ENCODE results near the gene TSPAN8. TPM values are rescaled to one million over a fixed set of nuclear protein-coding genes. Genes with fewer than 3 reads are reported as not detected.
A peak's percentile ranks its signal among the peaks of the same experiment; 100 is the strongest.

The TSPAN8 gene
- total RNA-seq, result 10 to 100 TPM in 1 of 2 donors, 1 to 10 TPM in 1; 7.1 to 11.8 TPM
- polyA plus RNA-seq, result 10 to 100 TPM in 1 of 2 donors, 1 to 10 TPM in 1; 5.0 to 18.6 TPM
- long read RNA-seq, donor 1, result 0 reads
- long read RNA-seq, donor 2, result 0 reads
- long read RNA-seq, donor 3, partial matches to known transcripts, result 0 of 3 reads
- long read RNA-seq, donor 3, other reads (novel, unspliced or antisense), result 0 of 3 reads
- long read RNA-seq, donor 4, result 0 reads
- long read RNA-seq, donor 5, partial matches to known transcripts, result 0 of 1 reads
- long read RNA-seq, donor 5, other reads (novel, unspliced or antisense), result 0 of 1 reads

DNA sequence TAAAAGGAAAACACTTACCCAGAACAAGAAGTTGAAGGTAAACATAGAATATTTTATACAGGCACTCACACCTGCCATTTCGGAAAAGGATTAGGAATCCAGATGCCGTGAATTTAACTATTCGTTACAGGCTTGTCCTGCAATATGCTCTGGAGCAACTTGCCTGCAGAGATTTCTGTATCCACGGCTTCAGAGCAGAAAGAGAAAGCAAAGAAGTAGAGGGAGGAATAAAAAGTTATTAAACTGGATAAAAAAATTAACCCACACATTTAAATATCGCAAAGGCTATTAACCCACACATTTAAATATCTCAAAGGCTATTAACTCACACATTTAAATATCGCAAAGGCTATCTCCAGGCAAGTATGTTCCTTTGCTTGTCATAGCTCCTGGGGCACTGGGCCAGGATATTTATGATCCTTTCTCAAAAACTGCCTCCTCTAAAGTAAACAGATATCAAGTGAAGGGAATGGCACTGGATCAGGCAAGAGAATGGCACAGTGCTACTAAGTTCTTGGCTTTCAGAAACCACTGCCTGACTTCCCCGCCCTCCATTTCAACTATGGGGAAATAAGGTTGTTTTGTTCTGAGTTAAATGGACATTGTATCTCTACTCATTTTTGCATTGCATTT, at the start of gene TSPAN8:
TSS of gene TSPAN8 (minus strand) at position 399 of the 633 bp plus-strand sequence. CDS start at position 78, 321 bp downstream.
- H3K36me3 ChIP-seq (ENCODE audit: control insufficient read depth in 4 of 4, insufficient read depth in 4 of 4, low read length in 4 of 4), result no peaks in the 10 kb centered on the region
- peaks cover 0 to 10% (median 6%) of the 10 kb centered on the region in 5 donors for H3K4me1 ChIP-seq (ENCODE audit: control insufficient read depth in 5 of 5, insufficient read depth in 5 of 5, low read length in 5 of 5)
- ATAC-seq (ENCODE audit: insufficient read depth, low FRiP score) (no peak), DNase-seq (no peak)
- 54 to 74% methylated on average over 7 of the region's 7 CpGs for WGBS, 2 donors
- no peak within 1 kb of the TSS for H3K4me3 ChIP-seq
- H3K9me3 ChIP-seq (ENCODE audit: control insufficient read depth in 4 of 4, insufficient read depth in 3 of 4, low read length in 3 of 4), result no peaks in the 10 kb centered on the region
- H3K27me3 ChIP-seq (ENCODE audit: control insufficient read depth in 3 of 3, insufficient read depth in 3 of 3, low read length in 2 of 3), result no peaks in the 10 kb centered on the region
- no peak within 1 kb of the TSS for H3K9ac ChIP-seq (ENCODE audit: insufficient read depth in 1 of 2, low read length in 2 of 2)
- no peak within 1 kb of the TSS for H3K27ac ChIP-seq (ENCODE audit: low read depth in 1 of 2, low read length in 1 of 2)
- TF ChIP-seq CTCF (IDR thresholded peaks at IDR 0.05; ENCODE audit: control extremely low read depth, extremely low read depth), result no peak

DNA sequence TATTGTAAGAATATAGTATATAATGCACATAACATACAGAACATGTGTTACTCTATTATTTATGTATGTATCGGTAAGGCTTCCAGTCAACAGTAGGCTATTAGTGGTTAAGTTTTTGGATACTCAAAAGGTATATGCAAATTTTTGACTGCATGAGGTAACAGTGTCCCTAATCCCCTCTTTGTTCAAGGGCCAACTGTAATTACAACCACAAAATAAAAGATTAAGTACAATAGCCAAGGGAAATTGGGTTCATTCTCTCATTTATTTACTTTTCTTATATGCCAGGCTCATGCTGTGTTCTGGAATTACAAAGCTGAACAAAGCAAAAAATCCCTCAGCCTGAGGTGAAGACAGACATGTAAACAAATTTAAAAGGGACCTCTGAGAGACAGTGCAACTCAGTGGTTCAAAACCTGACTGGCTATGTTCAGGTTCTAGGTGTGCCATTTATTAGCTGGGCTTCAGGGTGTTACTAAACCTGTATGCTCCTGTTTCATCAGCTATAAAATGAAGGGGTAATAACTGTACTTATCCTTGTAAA, 43.4 kb upstream of the TSPAN8 start:
- no peak for TF ChIP-seq CTCF (IDR thresholded peaks at IDR 0.05; ENCODE audit: control extremely low read depth, extremely low read depth)
- no peak for DNase-seq

GRCh38 chr12:71200706-71201105, 42.9 kb upstream of the TSPAN8 start:
- Histone ChIP-seq H3K27ac (ENCODE audit: low read depth in 1 of 2, low read length in 1 of 2) (no peak overlapping the region), H3K36me3 (ENCODE audit: control insufficient read depth in 4 of 4, insufficient read depth in 4 of 4, low read length in 4 of 4) (no peaks in the 10 kb centered on the region), H3K4me3 (no peak overlapping the region), H3K4me1 (ENCODE audit: control insufficient read depth in 5 of 5, insufficient read depth in 5 of 5, low read length in 5 of 5) (no peaks in the 10 kb centered on the region), H3K9ac (ENCODE audit: insufficient read depth in 1 of 2, low read length in 2 of 2) (no peak overlapping the region), H3K27me3 (ENCODE audit: control insufficient read depth in 3 of 3, insufficient read depth in 3 of 3, low read length in 2 of 3) (no peaks in the 10 kb centered on the region), H3K9me3 (ENCODE audit: control insufficient read depth in 4 of 4, insufficient read depth in 3 of 4, low read length in 3 of 4) (peaks cover 0 to 5% (median 0%) of the 10 kb centered on the region in 4 donors)
- 86 to 94% methylated on average over 2 of the region's 2 CpGs for WGBS, 2 donors
- TF ChIP-seq CTCF (IDR thresholded peaks at IDR 0.05; ENCODE audit: control extremely low read depth, extremely low read depth), result no peak
- DNase-seq, result peak in 1 of 3 donors; percentile 27
- ATAC-seq (ENCODE audit: insufficient read depth, low FRiP score), result no peak

More for the DNA sequence above, 43.4 kb upstream of the TSPAN8 start:
- H3K9me3 ChIP-seq (ENCODE audit: control insufficient read depth in 4 of 4, insufficient read depth in 3 of 4, low read length in 3 of 4), result peaks cover 0 to 5% (median 0%) of the 10 kb centered on the region in 4 donors
- no peak overlapping the region for H3K27ac ChIP-seq (ENCODE audit: low read depth in 1 of 2, low read length in 1 of 2)
- no peak overlapping the region for H3K9ac ChIP-seq (ENCODE audit: insufficient read depth in 1 of 2, low read length in 2 of 2)
- H3K4me3 ChIP-seq, result no peak overlapping the region
- 96 to 98% methylated on average over 1 of the region's 1 CpG for WGBS, 2 donors
- no peaks in the 10 kb centered on the region for H3K4me1 ChIP-seq (ENCODE audit: control insufficient read depth in 5 of 5, insufficient read depth in 5 of 5, low read length in 5 of 5)
- H3K27me3 ChIP-seq (ENCODE audit: control insufficient read depth in 3 of 3, insufficient read depth in 3 of 3, low read length in 2 of 3), result no peaks in the 10 kb centered on the region
- no peak for ATAC-seq (ENCODE audit: insufficient read depth, low FRiP score)
- no peaks in the 10 kb centered on the region for H3K36me3 ChIP-seq (ENCODE audit: control insufficient read depth in 4 of 4, insufficient read depth in 4 of 4, low read length in 4 of 4)

All from lung (tissue), 16 donors.